ENCODE results near the gene TOM1L2. TPM values are rescaled to one million over a fixed set of nuclear protein-coding genes. Genes with fewer than 3 reads are reported as not detected.

The TOM1L2 gene
- total RNA-seq, 6 experiments from 2014 or later, result 92.1 to 144 (median 101) TPM

- Mint-ChIP-seq H3K4me3 (no peak overlapping the region), H3K36me3 (ENCODE audit: low read depth) (peaks cover 10% of the 10 kb centered on the region; the same call in 1 of the 2 replicates), H3K27ac (no peak overlapping the region), H3K9me3 (no peaks in the 10 kb centered on the region), H3K4me1 (ENCODE audit: low read depth) (peaks cover 16% of the 10 kb centered on the region), H3K27me3 (ENCODE audit: insufficient read depth) (no peaks in the 10 kb centered on the region; the same call in 1 of the 2 replicates)
- TF ChIP-seq, protein P1, sequence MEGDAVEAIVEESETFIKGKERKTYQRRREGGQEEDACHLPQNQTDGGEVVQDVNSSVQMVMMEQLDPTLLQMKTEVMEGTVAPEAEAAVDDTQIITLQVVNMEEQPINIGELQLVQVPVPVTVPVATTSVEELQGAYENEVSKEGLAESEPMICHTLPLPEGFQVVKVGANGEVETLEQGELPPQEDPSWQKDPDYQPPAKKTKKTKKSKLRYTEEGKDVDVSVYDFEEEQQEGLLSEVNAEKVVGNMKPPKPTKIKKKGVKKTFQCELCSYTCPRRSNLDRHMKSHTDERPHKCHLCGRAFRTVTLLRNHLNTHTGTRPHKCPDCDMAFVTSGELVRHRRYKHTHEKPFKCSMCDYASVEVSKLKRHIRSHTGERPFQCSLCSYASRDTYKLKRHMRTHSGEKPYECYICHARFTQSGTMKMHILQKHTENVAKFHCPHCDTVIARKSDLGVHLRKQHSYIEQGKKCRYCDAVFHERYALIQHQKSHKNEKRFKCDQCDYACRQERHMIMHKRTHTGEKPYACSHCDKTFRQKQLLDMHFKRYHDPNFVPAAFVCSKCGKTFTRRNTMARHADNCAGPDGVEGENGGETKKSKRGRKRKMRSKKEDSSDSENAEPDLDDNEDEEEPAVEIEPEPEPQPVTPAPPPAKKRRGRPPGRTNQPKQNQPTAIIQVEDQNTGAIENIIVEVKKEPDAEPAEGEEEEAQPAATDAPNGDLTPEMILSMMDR (IDR thresholded peaks at IDR 0.05), result no peak
- no peak for DNase-seq
These were observed 116.2 kb downstream of the TOM1L2 start for GRCh38 chr17:17855976-17856375.

GRCh38 chr17:17853811-17854447 is 118.3 kb downstream of the TOM1L2 start:
- peaks cover 17% of the 10 kb centered on the region; the same call in 1 of the 2 replicates for H3K36me3 Mint-ChIP-seq (ENCODE audit: low read depth)
- peak; percentile 30 for DNase-seq
- no peaks in the 10 kb centered on the region for H3K9me3 Mint-ChIP-seq
- peaks cover 3% of the 10 kb centered on the region for H3K27me3 Mint-ChIP-seq (ENCODE audit: insufficient read depth)
- peaks cover 34% of the 10 kb centered on the region for H3K4me1 Mint-ChIP-seq (ENCODE audit: low read depth)
- TF ChIP-seq, protein P1 (IDR thresholded peaks at IDR 0.05), result no peak
- H3K4me3 Mint-ChIP-seq, result no peak overlapping the region; the same call in 1 of the 2 replicates
- H3K27ac Mint-ChIP-seq, result peak overlapping the region; percentile 70

DNA sequence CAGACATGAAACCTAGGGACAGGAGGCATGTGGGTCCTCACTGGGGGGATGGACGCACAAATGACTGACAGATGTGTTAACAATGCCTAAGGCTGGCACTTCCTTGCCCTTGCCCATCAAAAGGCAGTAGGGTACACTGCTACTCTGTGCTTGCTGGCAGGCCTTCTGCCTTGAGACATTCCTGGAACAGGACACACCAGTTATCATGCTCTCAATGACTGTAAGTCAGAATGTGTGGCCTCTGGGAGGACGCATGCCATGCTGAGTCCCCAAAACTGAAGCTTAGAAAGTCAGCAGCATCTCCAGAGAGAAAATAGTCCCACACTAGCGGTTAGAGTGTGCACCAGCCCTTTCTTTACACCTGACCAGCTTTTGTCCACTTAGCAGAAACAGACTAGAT is 119.3 kb downstream of the TOM1L2 start:
- no peak overlapping the region for H3K27ac Mint-ChIP-seq
- TF ChIP-seq, protein P1 (IDR thresholded peaks at IDR 0.05), result no peak
- H3K9me3 Mint-ChIP-seq, result no peaks in the 10 kb centered on the region
- no peak for DNase-seq
- H3K4me3 Mint-ChIP-seq, result no peak overlapping the region
- peaks cover 3% of the 10 kb centered on the region for H3K27me3 Mint-ChIP-seq (ENCODE audit: insufficient read depth)
- peaks cover 17% of the 10 kb centered on the region; the same call in 1 of the 2 replicates for H3K36me3 Mint-ChIP-seq (ENCODE audit: low read depth)
- H3K4me1 Mint-ChIP-seq (ENCODE audit: low read depth), result peaks cover 35% of the 10 kb centered on the region

- no peak for DNase-seq
- no peak overlapping the region for H3K4me3 Mint-ChIP-seq
- H3K27ac Mint-ChIP-seq, result no peak overlapping the region
- peaks cover 17% of the 10 kb centered on the region; the same call in 1 of the 2 replicates for H3K36me3 Mint-ChIP-seq (ENCODE audit: low read depth)
- no peaks in the 10 kb centered on the region for H3K9me3 Mint-ChIP-seq
- H3K27me3 Mint-ChIP-seq (ENCODE audit: insufficient read depth), result peaks cover 13% of the 10 kb centered on the region
- TF ChIP-seq, protein P1 (IDR thresholded peaks at IDR 0.05), result no peak
- H3K4me1 Mint-ChIP-seq (ENCODE audit: low read depth), result peaks cover 35% of the 10 kb centered on the region
These were observed 120.8 kb downstream of the TOM1L2 start for GRCh38 chr17:17851103-17852002.

- Mint-ChIP-seq H3K4me1 (ENCODE audit: low read depth) (peaks cover 34% of the 10 kb centered on the region), H3K36me3 (ENCODE audit: low read depth) (peaks cover 17% of the 10 kb centered on the region; the same call in 1 of the 2 replicates), H3K4me3 (no peak overlapping the region), H3K27ac (no peak overlapping the region; the same call in 1 of the 2 replicates), H3K27me3 (ENCODE audit: insufficient read depth) (peaks cover 18% of the 10 kb centered on the region), H3K9me3 (no peaks in the 10 kb centered on the region)
- TF ChIP-seq, protein P1 (IDR thresholded peaks at IDR 0.05), result peak; percentile 54
- DNase-seq, result no peak
These were observed 122.3 kb downstream of the TOM1L2 start for GRCh38 chr17:17849845-17850373.
